ENCODE measurements around the gene R3HDM4.
"Not testable (repeated sequence)": the region's sequence is repeated elsewhere in the genome, so short reads cannot be mapped to it uniquely, and the experiment has no call there.

Gene R3HDM4

GRCh38 chr19:913080-913748 lies at the start of gene R3HDM4:
Gene R3HDM4, minus strand, starts transcription at chr19:913219. Its CDS starts 62 bp downstream, at chr19:913157.
- no peak for DNase-seq (ENCODE audit: low read depth)

GRCh38 chr19:961866-962620 lies 49.0 kb upstream of the R3HDM4 start:
- DNase-seq (ENCODE audit: low read depth): no peak

GRCh38 chr19:960601-960938 lies 47.6 kb upstream of the R3HDM4 start:
- DNase-seq (ENCODE audit: low read depth): no peak

- DNase-seq (ENCODE audit: low read depth): no peak
Measured at GRCh38 chr19:960020-960419, 47.0 kb upstream of the R3HDM4 start.

GRCh38 chr19:958967-959855 lies 46.2 kb upstream of the R3HDM4 start:
- DNase-seq (ENCODE audit: low read depth): no peak

- not testable (repeated sequence) for DNase-seq (ENCODE audit: low read depth)
Measured at GRCh38 chr19:957578-957977, 44.6 kb upstream of the R3HDM4 start.

GRCh38 chr19:956766-957440 lies 43.9 kb upstream of the R3HDM4 start:
- peak; percentile 28 for DNase-seq (ENCODE audit: low read depth)

GRCh38 chr19:955803-956765 lies 43.1 kb upstream of the R3HDM4 start:
- no peak for DNase-seq (ENCODE audit: low read depth)

GRCh38 chr19:954672-955494 lies 41.9 kb upstream of the R3HDM4 start:
- no peak for DNase-seq (ENCODE audit: low read depth)

- no peak for DNase-seq (ENCODE audit: low read depth)
Measured at GRCh38 chr19:954272-954671, 41.3 kb upstream of the R3HDM4 start.

- no peak for DNase-seq (ENCODE audit: low read depth)
Measured at GRCh38 chr19:953445-954271, 40.6 kb upstream of the R3HDM4 start.

GRCh38 chr19:952680-953444 lies 39.8 kb upstream of the R3HDM4 start:
- no peak for DNase-seq (ENCODE audit: low read depth)

- no peak for DNase-seq (ENCODE audit: low read depth)
Measured at GRCh38 chr19:952049-952679, 39.1 kb upstream of the R3HDM4 start.

GRCh38 chr19:950352-951066 lies 37.5 kb upstream of the R3HDM4 start:
- no peak for DNase-seq (ENCODE audit: low read depth)

- no peak for DNase-seq (ENCODE audit: low read depth)
Measured at GRCh38 chr19:948842-949496, 36.0 kb upstream of the R3HDM4 start.

GRCh38 chr19:947707-948539 lies 34.9 kb upstream of the R3HDM4 start:
- no peak for DNase-seq (ENCODE audit: low read depth)

Measured in GM04504 (cell line).